OCI-LY3 (cell line): ENCODE results near the gene EIF3F.

Experiments
- H2AFZ ChIP-seq: fragments of 200-600, 300-600 bp; shearing (Covaris generic); 2 replicates; pipeline ENCODE4 v1.6.0; 2014; ENCODE audit warnings: antibody characterized with exemption, low read depth, low read length
- H3K27ac ChIP-seq: fragments of 200-600, 300-600 bp; sonication (generic); 2 replicates; pipeline ENCODE4 v1.5.1; 2014; ENCODE audit warnings: mild to moderate bottlenecking, low read length, moderate library complexity, mixed read lengths
- H3K27me3 ChIP-seq: fragments of 200-600, 300-600 bp; sonication (generic); 2 replicates; pipeline ENCODE4 v1.6.1; 2014; ENCODE audit warnings: low read depth, low read length, mixed read lengths
- H3K36me3 ChIP-seq: fragments of 200-600, 300-600 bp; sonication (generic); replicated peaks from 2 replicates; pipeline ENCODE3; 2014; ENCODE audit warnings: low read depth, low read length, mixed read lengths
- H3K4me1 ChIP-seq: fragments of 300-600, 200-600 bp; sonication (generic); 2 replicates; pipeline ENCODE4 v1.6.1; 2014; ENCODE audit warnings: low read length, mixed read lengths
- H3K4me2 ChIP-seq: fragments of 200-600, 300-600 bp; sonication (generic); 2 replicates; pipeline ENCODE4 v1.6.1; 2014; ENCODE audit warnings: low read length, mixed read lengths
- H3K4me3 ChIP-seq: fragments of 300-600, 200-600 bp; sonication (generic); 2 replicates; pipeline ENCODE4 v1.5.1; 2014; ENCODE audit warnings: antibody characterized with exemption, mild to moderate bottlenecking, low read length, moderate library complexity
- H3K79me2 ChIP-seq: fragments of 300-600, 200-600 bp; shearing (Covaris generic); 2 replicates; pipeline ENCODE4 v1.6.1; 2014; ENCODE audit warnings: mild to moderate bottlenecking, low read length, mixed read lengths
- H3K9ac ChIP-seq: fragments of 300-600, 200-600 bp; shearing (Covaris generic); 2 replicates; pipeline ENCODE4 v1.6.0; 2014; ENCODE audit warnings: mild to moderate bottlenecking, low read length, moderate library complexity
- H3K9me3 ChIP-seq: fragments of 200-600, 300-600 bp; shearing (Covaris generic); 2 replicates; pipeline ENCODE4 v1.6.1; 2014; ENCODE audit warnings: low read length, mixed read lengths; ENCODE audit not compliant: insufficient read depth
- H4K20me1 ChIP-seq: fragments of 200-600, 300-600 bp; sonication (generic); 2 replicates; pipeline ENCODE4 v1.6.1; 2016; ENCODE audit warnings: low read length, mixed read lengths; ENCODE audit not compliant: insufficient read depth
- CTCF ChIP-seq: fragments of 200-600, 300-600 bp; sonication (generic); IDR thresholded peaks from 2 replicates; pipeline ENCODE4 v1.5.1; 2014; ENCODE audit warnings: antibody characterized with exemption, low read length, low read depth
- EZH2phosphoT487 ChIP-seq: fragments of 200-600 bp; shearing (Covaris generic); IDR thresholded peaks from 2 replicates; pipeline ENCODE4 v1.6.1; 2018; ENCODE audit warnings: antibody characterized with exemption, mixed run types, low read depth

The EIF3F gene

GRCh38 chr11:7986768-7987559 lies at the start of gene EIF3F:
TSS of gene EIF3F (plus strand) at chr11:7987337. CDS start at chr11:7987353, 16 bp downstream.
- peaks cover 41% of the 10 kb centered on the region for H3K79me2 ChIP-seq
- H3K4me1 ChIP-seq, result peaks cover 27% of the 10 kb centered on the region

GRCh38 chr11:7941146-7941545 lies 46.0 kb upstream of the EIF3F start:
- Histone ChIP-seq H3K4me1 (no peaks in the 10 kb centered on the region), H3K36me3 (no peaks in the 10 kb centered on the region), H4K20me1 (no peaks in the 10 kb centered on the region), H3K9ac (no peak overlapping the region), H3K9me3 (peaks cover 12% of the 10 kb centered on the region), H3K4me2 (no peak overlapping the region), H3K27ac (no peak overlapping the region), H3K27me3 (no peaks in the 10 kb centered on the region), H3K79me2 (no peaks in the 10 kb centered on the region), H2AFZ (no peak overlapping the region), H3K4me3 (no peak overlapping the region)
- TF ChIP-seq EZH2phosphoT487 (no peak), CTCF (no peak)

More at GRCh38 chr11:7986768-7987559, at the start of gene EIF3F:
- TF ChIP-seq CTCF (peak; percentile 81), EZH2phosphoT487 (no peak)
- Histone ChIP-seq H3K27me3 (no peaks in the 10 kb centered on the region), H3K4me2 (peak within 1 kb of the TSS; percentile 97), H4K20me1 (0 out of 2 replicates have a peak, but pooled peaks cover 3% of the 10 kb centered on the region), H3K4me3 (peak within 1 kb of the TSS; percentile 99), H3K27ac (peak within 1 kb of the TSS; percentile 54), H2AFZ (peak within 1 kb of the TSS; percentile 95), H3K36me3 (peaks cover 20% of the 10 kb centered on the region), H3K9ac (peak within 1 kb of the TSS; percentile 77), H3K9me3 (no peaks in the 10 kb centered on the region)

- no peaks in the 10 kb centered on the region for H3K36me3 ChIP-seq
- TF ChIP-seq CTCF (no peak), EZH2phosphoT487 (no peak)
- no peak within 1 kb of the TSS for H3K27ac ChIP-seq
- no peak within 1 kb of the TSS for H3K9ac ChIP-seq
- no peaks in the 10 kb centered on the region for H3K79me2 ChIP-seq
- no peak within 1 kb of the TSS for H2AFZ ChIP-seq
- H3K27me3 ChIP-seq, result no peaks in the 10 kb centered on the region
- H3K4me1 ChIP-seq, result no peaks in the 10 kb centered on the region
- no peaks in the 10 kb centered on the region for H4K20me1 ChIP-seq
- no peak within 1 kb of the TSS for H3K4me3 ChIP-seq
- H3K9me3 ChIP-seq, result peaks cover 12% of the 10 kb centered on the region
- H3K4me2 ChIP-seq, result no peak within 1 kb of the TSS
Measured at GRCh38 chr11:7941608-7942007, 45.5 kb upstream of the EIF3F start, which contains the start of gene OR10A3. TSS of gene OR10A3 (minus strand) at chr11:7941708. CDS start at chr11:7939520, 2,188 bp downstream.

- no peaks in the 10 kb centered on the region for H3K79me2 ChIP-seq
- H3K4me2 ChIP-seq, result no peak overlapping the region
- no peak overlapping the region for H3K4me3 ChIP-seq
- no peaks in the 10 kb centered on the region for H4K20me1 ChIP-seq
- H3K9ac ChIP-seq, result no peak overlapping the region
- no peaks in the 10 kb centered on the region for H3K36me3 ChIP-seq
- no peak overlapping the region for H3K27ac ChIP-seq
- no peak for TF ChIP-seq EZH2phosphoT487
- no peak for TF ChIP-seq CTCF
- H3K27me3 ChIP-seq, result peaks cover 21% of the 10 kb centered on the region
- no peak overlapping the region for H2AFZ ChIP-seq
- no peaks in the 10 kb centered on the region for H3K4me1 ChIP-seq
- peaks cover 12% of the 10 kb centered on the region for H3K9me3 ChIP-seq
Measured at GRCh38 chr11:7944123-7944522, 43.0 kb upstream of the EIF3F start.
